Trophoblast cell (in vitro differentiated cells and primary cell): ENCODE measurements around the gene MGMT.

Experiments used
- DNase-seq, 2 donors: peaks; one replicate each; pipeline ENCODE4 v3.0.0-alpha.2; 2016
- H2AFZ ChIP-seq: 2 replicates; pipeline ENCODE4 v1.6.1; 2013; ENCODE audit warnings: low read length, moderate library complexity, mild to moderate bottlenecking; ENCODE audit not compliant: insufficient read depth, poor library complexity
- H2AK5ac ChIP-seq: 2 replicates; pipeline ENCODE4 v1.6.1; 2013; ENCODE audit warnings: mild to moderate bottlenecking, low read length
- H2BK120ac ChIP-seq: 2 replicates; pipeline ENCODE4 v1.6.1; 2013; ENCODE audit warnings: low read length, mild to moderate bottlenecking, moderate library complexity; ENCODE audit not compliant: insufficient read depth, poor library complexity
- H2BK12ac ChIP-seq: 2 replicates; pipeline ENCODE4 v1.6.1; 2013; ENCODE audit warnings: mild to moderate bottlenecking, low read length, moderate library complexity
- H2BK5ac ChIP-seq: 2 replicates; pipeline ENCODE4 v1.6.1; 2013; ENCODE audit warnings: low read length, low read depth, moderate library complexity, mild to moderate bottlenecking; ENCODE audit not compliant: poor library complexity
- H3K14ac ChIP-seq: 2 replicates; pipeline ENCODE4 v1.6.1; 2013; ENCODE audit warnings: mild to moderate bottlenecking, low read length
- H3K18ac ChIP-seq: 2 replicates; pipeline ENCODE4 v1.6.1; 2013; ENCODE audit warnings: mild to moderate bottlenecking, low read length
- H3K23ac ChIP-seq: 2 replicates; pipeline ENCODE4 v1.6.1; 2013; ENCODE audit warnings: low read length
- H3K27ac ChIP-seq: 2 replicates; pipeline ENCODE4 v1.5.1; 2013; ENCODE audit warnings: low read depth, mild to moderate bottlenecking, inconsistent platforms, low read length, moderate library complexity
- H3K27me3 ChIP-seq: 2 replicates; pipeline ENCODE4 v1.6.1; 2013; ENCODE audit warnings: inconsistent platforms, mild to moderate bottlenecking, low read length, moderate library complexity; ENCODE audit not compliant: insufficient read depth
- H3K36me3 ChIP-seq, 2 experiments: 1 replicate in 1 of 2; 2 replicates in 1 of 2; pipeline ENCODE4 v1.6.1; 2013; ENCODE audit warnings: low read length in 2 of 2, mild to moderate bottlenecking in 2 of 2, moderate library complexity in 1 of 2; ENCODE audit not compliant: insufficient read depth in 2 of 2, control insufficient read depth in 1 of 2
- H3K4ac ChIP-seq: 2 replicates; pipeline ENCODE4 v1.6.1; 2013; ENCODE audit warnings: low read depth, mild to moderate bottlenecking, low read length, moderate library complexity
- H3K4me1 ChIP-seq, 2 experiments: 1 replicate in 1 of 2; 2 replicates in 1 of 2; pipeline ENCODE4 v1.6.1; 2013; ENCODE audit warnings: low read length in 2 of 2, mild to moderate bottlenecking in 2 of 2, moderate library complexity in 1 of 2; ENCODE audit not compliant: insufficient read depth in 2 of 2, control insufficient read depth in 1 of 2
- H3K4me2 ChIP-seq: 2 replicates; pipeline ENCODE4 v1.6.1; 2013; ENCODE audit warnings: inconsistent platforms, mild to moderate bottlenecking, low read length, moderate library complexity
- H3K4me3 ChIP-seq: 2 replicates; pipeline ENCODE4 v1.5.1; 2013; ENCODE audit warnings: mild to moderate bottlenecking, low read depth, low read length, inconsistent platforms
- H3K79me1 ChIP-seq: one replicate; pipeline ENCODE4 v1.6.1; 2013; ENCODE audit warnings: low read length
- H3K79me2 ChIP-seq: 2 replicates; pipeline ENCODE4 v1.6.1; 2013; ENCODE audit warnings: low read length, mild to moderate bottlenecking; ENCODE audit not compliant: control insufficient read depth, insufficient read depth, poor library complexity
- H3K9ac ChIP-seq: 2 replicates; pipeline ENCODE4 v1.6.1; 2013; ENCODE audit warnings: mild to moderate bottlenecking, low read length
- H3K9me3 ChIP-seq: 2 replicates; pipeline ENCODE4 v1.6.1; 2013; ENCODE audit warnings: low read depth, mild to moderate bottlenecking, control low read depth, inconsistent platforms, low read length; ENCODE audit not compliant: insufficient read depth
- H4K12ac ChIP-seq: 2 replicates; pipeline ENCODE4 v1.6.1; 2013; ENCODE audit warnings: low read depth, mild to moderate bottlenecking, low read length, moderate library complexity
- H4K8ac ChIP-seq: 2 replicates; pipeline ENCODE4 v1.6.1; 2013; ENCODE audit warnings: low read depth, mild to moderate bottlenecking, low read length, moderate library complexity
- H4K91ac ChIP-seq: one replicate; pipeline ENCODE4 v1.6.1; 2013; ENCODE audit warnings: low read depth, mild to moderate bottlenecking, low read length, moderate library complexity
- WGBS: extraction: QIAGEN DNeasy Blood & Tissue Kit; methylation state at CpG from one replicate; pipeline ENCODE4 v1.1.7; 2013; ENCODE audit warnings: missing lambda C conversion rate; ENCODE audit not compliant: insufficient read length, insufficient coverage; ENCODE audit errors: extremely low coverage; 5-methylcytosine and 5-hydroxymethylcytosine counted together

MGMT gene

GRCh38 chr10:129677377-129677927, 210.4 kb downstream of the MGMT start:
- Histone ChIP-seq H4K91ac (no peak overlapping the region), H3K4ac (no peak overlapping the region), H3K79me1 (no peaks in the 10 kb centered on the region), H3K18ac (no peak overlapping the region), H2AFZ (no peak overlapping the region), H2AK5ac (no peak overlapping the region), H3K23ac (no peak overlapping the region), H3K9me3 (peaks cover 2% of the 10 kb centered on the region), H3K36me3 (no peaks in the 10 kb centered on the region), H2BK120ac (no peak overlapping the region), H4K12ac (no peak overlapping the region), H4K8ac (no peak overlapping the region), H2BK5ac (no peak overlapping the region), H3K4me2 (no peak overlapping the region), H3K27me3 (no peaks in the 10 kb centered on the region), H3K9ac (no peak overlapping the region), H2BK12ac (no peak overlapping the region), H3K14ac (no peak overlapping the region), H3K4me1 (no peaks in the 10 kb centered on the region), H3K79me2 (no peaks in the 10 kb centered on the region), H3K27ac (no peak overlapping the region), H3K4me3 (no peak overlapping the region)
- WGBS, result no CpG with 5 or more reads among the region's 11 CpGs
- no peak for DNase-seq

DNA sequence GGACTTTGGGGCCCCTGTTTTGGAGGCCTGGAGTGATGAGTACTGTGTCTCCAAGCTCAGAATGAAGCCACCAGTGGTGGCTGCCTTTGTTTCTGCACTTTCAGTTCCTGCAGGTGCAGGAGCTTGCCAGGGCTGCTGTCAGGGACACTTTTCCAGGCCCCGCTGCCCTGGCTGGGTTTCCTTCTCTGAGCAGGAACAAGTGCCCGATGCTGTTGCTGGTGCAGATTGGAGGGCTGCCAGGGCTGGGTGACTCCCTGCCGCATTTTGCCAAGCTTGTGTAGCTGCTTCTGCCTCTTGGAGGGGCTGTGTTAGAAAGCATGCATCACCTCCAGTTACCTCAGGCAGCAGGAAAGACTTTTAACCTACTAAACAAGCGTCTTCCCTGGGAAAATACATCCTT, 211.1 kb downstream of the MGMT start:
- Histone ChIP-seq H3K18ac (no peak overlapping the region), H3K14ac (no peak overlapping the region), H3K4ac (no peak overlapping the region), H2AK5ac (no peak overlapping the region), H3K79me1 (no peaks in the 10 kb centered on the region), H3K36me3 (no peaks in the 10 kb centered on the region), H2BK12ac (no peak overlapping the region), H3K4me3 (no peak overlapping the region), H3K27me3 (no peaks in the 10 kb centered on the region), H3K4me2 (no peak overlapping the region), H3K23ac (no peak overlapping the region), H4K12ac (no peak overlapping the region), H4K91ac (no peak overlapping the region), H3K79me2 (no peaks in the 10 kb centered on the region), H3K4me1 (no peaks in the 10 kb centered on the region), H2BK5ac (no peak overlapping the region), H3K9me3 (peaks cover 2% of the 10 kb centered on the region), H4K8ac (no peak overlapping the region), H2BK120ac (no peak overlapping the region), H3K9ac (no peak overlapping the region), H2AFZ (no peak overlapping the region), H3K27ac (no peak overlapping the region)
- no peak for DNase-seq
- no CpG with 5 or more reads among the region's 4 CpGs for WGBS

DNA sequence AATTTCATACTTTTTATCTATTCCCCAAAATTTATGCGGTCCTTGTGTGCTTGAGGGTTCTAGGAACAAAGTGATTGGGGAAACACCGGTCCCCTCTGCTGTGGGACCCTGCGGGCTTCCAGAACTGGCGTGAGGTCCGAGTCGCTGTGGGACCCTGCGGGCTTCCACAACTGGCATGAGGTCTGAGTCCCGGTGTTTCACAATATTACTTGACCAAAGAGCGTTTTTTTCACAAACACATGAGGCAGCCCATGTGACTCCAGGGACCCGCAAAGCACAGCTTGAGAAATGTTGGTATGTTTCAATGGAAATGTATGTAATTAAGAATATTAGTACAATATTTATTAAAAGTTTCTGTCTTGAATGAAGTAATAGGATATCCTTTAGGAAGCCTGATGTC, 212.2 kb downstream of the MGMT start:
- H2BK5ac ChIP-seq, result no peak overlapping the region
- H2AK5ac ChIP-seq, result no peak overlapping the region
- H3K9ac ChIP-seq, result no peak overlapping the region
- no peaks in the 10 kb centered on the region for H3K4me1 ChIP-seq
- H2AFZ ChIP-seq, result no peak overlapping the region
- no peak overlapping the region for H2BK120ac ChIP-seq
- no peaks in the 10 kb centered on the region for H3K36me3 ChIP-seq
- peaks cover 2% of the 10 kb centered on the region for H3K9me3 ChIP-seq
- H3K18ac ChIP-seq, result no peak overlapping the region
- H3K27me3 ChIP-seq, result no peaks in the 10 kb centered on the region
- DNase-seq, result no peak
- H3K4me2 ChIP-seq, result no peak overlapping the region
- no peak overlapping the region for H4K8ac ChIP-seq
- H4K12ac ChIP-seq, result no peak overlapping the region
- no peak overlapping the region for H3K4ac ChIP-seq
- H2BK12ac ChIP-seq, result no peak overlapping the region
- no peaks in the 10 kb centered on the region for H3K79me2 ChIP-seq
- no peak overlapping the region for H4K91ac ChIP-seq
- H3K27ac ChIP-seq, result no peak overlapping the region
- H3K14ac ChIP-seq, result no peak overlapping the region
- H3K23ac ChIP-seq, result no peak overlapping the region
- WGBS, result no CpG with 5 or more reads among the region's 10 CpGs
- H3K4me3 ChIP-seq, result no peak overlapping the region
- no peaks in the 10 kb centered on the region for H3K79me1 ChIP-seq

DNA sequence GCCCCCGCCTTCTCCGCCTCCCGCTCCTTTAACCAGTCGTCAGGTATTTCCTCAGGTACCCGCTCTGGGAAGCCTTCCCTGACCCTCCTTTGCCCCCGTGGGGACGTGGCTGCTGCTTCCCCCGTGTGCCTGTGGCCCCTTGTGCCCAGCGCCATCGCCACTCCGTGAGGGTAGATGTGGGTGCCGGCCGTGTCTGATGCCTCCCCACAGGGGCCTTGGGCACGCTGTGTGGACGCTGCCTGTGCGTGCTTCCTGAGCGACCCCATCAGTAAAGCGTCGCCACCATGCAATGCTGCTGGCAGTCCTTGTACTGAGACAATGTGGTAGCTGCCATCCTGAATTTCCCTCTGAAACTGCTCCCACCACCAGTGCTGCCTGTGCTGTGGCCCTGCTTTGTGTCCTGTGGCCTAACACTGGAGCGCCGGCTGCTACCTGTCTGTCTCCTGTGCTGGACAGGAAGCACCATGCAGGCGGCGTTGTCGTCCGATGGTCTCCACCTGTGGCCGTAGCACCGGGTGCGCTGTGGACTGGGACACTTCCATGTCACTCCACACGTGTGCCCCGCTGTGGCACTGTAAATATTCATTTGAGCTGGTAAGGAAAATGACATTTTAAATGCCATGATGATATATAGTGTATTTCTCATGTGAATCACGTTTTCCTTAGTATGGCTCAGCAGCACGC, 213.8 kb downstream of the MGMT start:
- no peaks in the 10 kb centered on the region for H3K79me1 ChIP-seq
- H3K4me2 ChIP-seq, result no peak overlapping the region
- no peak overlapping the region for H3K14ac ChIP-seq
- H3K18ac ChIP-seq, result no peak overlapping the region
- H3K79me2 ChIP-seq, result no peaks in the 10 kb centered on the region
- H2BK120ac ChIP-seq, result no peak overlapping the region
- no peak overlapping the region for H4K8ac ChIP-seq
- no peak overlapping the region for H2AK5ac ChIP-seq
- no peak overlapping the region for H2BK5ac ChIP-seq
- H3K9me3 ChIP-seq, result peaks cover 2% of the 10 kb centered on the region
- no peak for DNase-seq
- peak overlapping the region; percentile 48 for H3K4me3 ChIP-seq
- no peak overlapping the region for H3K4ac ChIP-seq
- H4K91ac ChIP-seq, result no peak overlapping the region
- H3K4me1 ChIP-seq, result no peaks in the 10 kb centered on the region
- H3K36me3 ChIP-seq, result no peaks in the 10 kb centered on the region
- H3K27ac ChIP-seq, result no peak overlapping the region
- H3K9ac ChIP-seq, result no peak overlapping the region
- no peak overlapping the region for H2BK12ac ChIP-seq
- H2AFZ ChIP-seq, result no peak overlapping the region
- no CpG with 5 or more reads among the region's 32 CpGs for WGBS
- no peak overlapping the region for H4K12ac ChIP-seq
- no peak overlapping the region for H3K23ac ChIP-seq
- no peaks in the 10 kb centered on the region for H3K27me3 ChIP-seq
